HepG2 (cell line): ENCODE results near the gene COL18A1.

Experiments
- FOXP1 ChIP-seq, 2 experiments: fragments of 450-650 bp in 1 of 2; IDR thresholded peaks; 2 replicates each; pipeline ENCODE4 v1.6.1; 2017 to 2018; ENCODE audit warnings: antibody characterized with exemption in 1 of 2
- NFE2L1 ChIP-seq: sonication (generic); formaldehyde crosslinking; IDR thresholded peaks from 2 replicates; pipeline ENCODE4 v1.4.0; 2020; ENCODE audit warnings: missing genetic modification reagents, mild to moderate bottlenecking, borderline replicate concordance
- TAF1 ChIP-seq: sonication (generic); formaldehyde crosslinking; IDR thresholded peaks from 2 replicates; pipeline ENCODE4 v1.4.0; 2020; ENCODE audit warnings: missing genetic modification reagents
- ZNF354B ChIP-seq: sonication (generic); formaldehyde crosslinking; IDR thresholded peaks from 2 replicates; pipeline ENCODE4 v1.8.0; 2022; ENCODE audit warnings: mild to moderate bottlenecking, missing genetic modification reagents
- ZNF530 ChIP-seq: sonication (generic); formaldehyde crosslinking; IDR thresholded peaks from 2 replicates; pipeline ENCODE4 v1.5.0; 2020; ENCODE audit warnings: low read depth, mild to moderate bottlenecking, missing genetic modification reagents
- ZNF878 ChIP-seq: sonication (generic); formaldehyde crosslinking; IDR thresholded peaks from 2 replicates; pipeline ENCODE4 v1.8.1; 2023; ENCODE audit warnings: mild to moderate bottlenecking, missing genetic modification reagents, moderate library complexity

GRCh38 chr21:45473496-45474322, 68.7 kb downstream of the COL18A1 start:
- no peak for TF ChIP-seq ZNF878 (CRISPR knock-in tag)
- TF ChIP-seq ZNF530 (CRISPR knock-in tag), result no peak
- TF ChIP-seq ZNF354B, result no peak
- TF ChIP-seq FOXP1 (IDR thresholded peaks at IDR 0.05), result no peak
- TF ChIP-seq FOXP1 (CRISPR knock-in tag; IDR thresholded peaks at IDR 0.05), result no peak
- TF ChIP-seq TAF1, result no peak
- no peak for TF ChIP-seq NFE2L1 (CRISPR knock-in tag)
